Uterus (tissue), 2 donors: ENCODE results near the gene ZNF536.

Experiments
- POLR2A ChIP-seq, 2 donors: fragments of 450-650 bp; IDR thresholded peaks; one replicate each; pipeline ENCODE4 v1.6.1; 2016; ENCODE audit warnings: antibody characterized with exemption in 2 of 2, mild to moderate bottlenecking in 1 of 2, moderate library complexity in 1 of 2
- TF ChIP-seq, protein P1 (sequence below), 4 experiments: fragments of 200-600 bp in 2 of 4; fragments of 450-650 bp in 2 of 4; sonication (generic) in 2 of 4; IDR thresholded peaks; one replicate each; pipeline ENCODE4 v1.5.1; 2016 to 2019; ENCODE audit warnings: antibody characterized with exemption in 4 of 4, mild to moderate bottlenecking in 2 of 4, moderate library complexity in 1 of 4

DNA sequence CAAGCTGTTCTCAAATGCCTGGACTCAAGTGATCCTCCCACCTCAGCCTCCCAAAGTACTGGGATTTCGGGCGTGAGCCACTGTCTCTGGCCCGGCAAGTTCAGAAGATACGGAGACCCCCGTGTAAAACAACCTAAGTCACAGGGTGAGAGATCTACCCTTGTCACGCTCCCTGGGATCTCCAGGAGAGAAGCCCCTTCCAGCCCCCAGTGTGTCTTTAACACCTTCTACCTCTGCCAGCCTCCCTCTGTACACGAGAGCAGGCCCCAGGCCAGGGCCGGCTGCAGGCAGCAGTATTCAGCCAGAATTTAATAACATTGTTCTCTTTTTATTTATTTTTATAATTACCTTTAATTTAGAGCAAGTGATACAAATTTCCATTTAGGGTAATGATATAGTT is 49.4 kb downstream of the ZNF536 start:
- TF ChIP-seq, protein P1, sequence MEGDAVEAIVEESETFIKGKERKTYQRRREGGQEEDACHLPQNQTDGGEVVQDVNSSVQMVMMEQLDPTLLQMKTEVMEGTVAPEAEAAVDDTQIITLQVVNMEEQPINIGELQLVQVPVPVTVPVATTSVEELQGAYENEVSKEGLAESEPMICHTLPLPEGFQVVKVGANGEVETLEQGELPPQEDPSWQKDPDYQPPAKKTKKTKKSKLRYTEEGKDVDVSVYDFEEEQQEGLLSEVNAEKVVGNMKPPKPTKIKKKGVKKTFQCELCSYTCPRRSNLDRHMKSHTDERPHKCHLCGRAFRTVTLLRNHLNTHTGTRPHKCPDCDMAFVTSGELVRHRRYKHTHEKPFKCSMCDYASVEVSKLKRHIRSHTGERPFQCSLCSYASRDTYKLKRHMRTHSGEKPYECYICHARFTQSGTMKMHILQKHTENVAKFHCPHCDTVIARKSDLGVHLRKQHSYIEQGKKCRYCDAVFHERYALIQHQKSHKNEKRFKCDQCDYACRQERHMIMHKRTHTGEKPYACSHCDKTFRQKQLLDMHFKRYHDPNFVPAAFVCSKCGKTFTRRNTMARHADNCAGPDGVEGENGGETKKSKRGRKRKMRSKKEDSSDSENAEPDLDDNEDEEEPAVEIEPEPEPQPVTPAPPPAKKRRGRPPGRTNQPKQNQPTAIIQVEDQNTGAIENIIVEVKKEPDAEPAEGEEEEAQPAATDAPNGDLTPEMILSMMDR (IDR thresholded peaks at IDR 0.05) = no peak
- no peak for TF ChIP-seq POLR2A (IDR thresholded peaks at IDR 0.05)
